Trophoblast cell (in vitro differentiated cells and primary cell): ENCODE results near the gene CCDC85C.
A peak's percentile ranks its signal among the peaks of the same experiment; 100 is the strongest.

Experiments
- DNase-seq, 2 donors: peaks; one replicate each; pipeline ENCODE4 v3.0.0-alpha.2; 2016
- H2AFZ ChIP-seq: 2 replicates; pipeline ENCODE4 v1.6.1; 2013; ENCODE audit warnings: low read length, moderate library complexity, mild to moderate bottlenecking; ENCODE audit not compliant: insufficient read depth, poor library complexity
- H2AK5ac ChIP-seq: 2 replicates; pipeline ENCODE4 v1.6.1; 2013; ENCODE audit warnings: mild to moderate bottlenecking, low read length
- H2BK120ac ChIP-seq: 2 replicates; pipeline ENCODE4 v1.6.1; 2013; ENCODE audit warnings: low read length, mild to moderate bottlenecking, moderate library complexity; ENCODE audit not compliant: insufficient read depth, poor library complexity
- H2BK12ac ChIP-seq: 2 replicates; pipeline ENCODE4 v1.6.1; 2013; ENCODE audit warnings: mild to moderate bottlenecking, low read length, moderate library complexity
- H2BK5ac ChIP-seq: 2 replicates; pipeline ENCODE4 v1.6.1; 2013; ENCODE audit warnings: low read length, low read depth, moderate library complexity, mild to moderate bottlenecking; ENCODE audit not compliant: poor library complexity
- H3K14ac ChIP-seq: 2 replicates; pipeline ENCODE4 v1.6.1; 2013; ENCODE audit warnings: mild to moderate bottlenecking, low read length
- H3K18ac ChIP-seq: 2 replicates; pipeline ENCODE4 v1.6.1; 2013; ENCODE audit warnings: mild to moderate bottlenecking, low read length
- H3K23ac ChIP-seq: 2 replicates; pipeline ENCODE4 v1.6.1; 2013; ENCODE audit warnings: low read length
- H3K27ac ChIP-seq: 2 replicates; pipeline ENCODE4 v1.5.1; 2013; ENCODE audit warnings: low read depth, mild to moderate bottlenecking, inconsistent platforms, low read length, moderate library complexity
- H3K27me3 ChIP-seq: 2 replicates; pipeline ENCODE4 v1.6.1; 2013; ENCODE audit warnings: inconsistent platforms, mild to moderate bottlenecking, low read length, moderate library complexity; ENCODE audit not compliant: insufficient read depth
- H3K36me3 ChIP-seq, 2 experiments: 1 replicate in 1 of 2; 2 replicates in 1 of 2; pipeline ENCODE4 v1.6.1; 2013; ENCODE audit warnings: low read length in 2 of 2, mild to moderate bottlenecking in 2 of 2, moderate library complexity in 1 of 2; ENCODE audit not compliant: insufficient read depth in 2 of 2, control insufficient read depth in 1 of 2
- H3K4ac ChIP-seq: 2 replicates; pipeline ENCODE4 v1.6.1; 2013; ENCODE audit warnings: low read depth, mild to moderate bottlenecking, low read length, moderate library complexity
- H3K4me1 ChIP-seq, 2 experiments: 1 replicate in 1 of 2; 2 replicates in 1 of 2; pipeline ENCODE4 v1.6.1; 2013; ENCODE audit warnings: low read length in 2 of 2, mild to moderate bottlenecking in 2 of 2, moderate library complexity in 1 of 2; ENCODE audit not compliant: insufficient read depth in 2 of 2, control insufficient read depth in 1 of 2
- H3K4me2 ChIP-seq: 2 replicates; pipeline ENCODE4 v1.6.1; 2013; ENCODE audit warnings: inconsistent platforms, mild to moderate bottlenecking, low read length, moderate library complexity
- H3K4me3 ChIP-seq: 2 replicates; pipeline ENCODE4 v1.5.1; 2013; ENCODE audit warnings: mild to moderate bottlenecking, low read depth, low read length, inconsistent platforms
- H3K79me1 ChIP-seq: one replicate; pipeline ENCODE4 v1.6.1; 2013; ENCODE audit warnings: low read length
- H3K79me2 ChIP-seq: 2 replicates; pipeline ENCODE4 v1.6.1; 2013; ENCODE audit warnings: low read length, mild to moderate bottlenecking; ENCODE audit not compliant: control insufficient read depth, insufficient read depth, poor library complexity
- H3K9ac ChIP-seq: 2 replicates; pipeline ENCODE4 v1.6.1; 2013; ENCODE audit warnings: mild to moderate bottlenecking, low read length
- H3K9me3 ChIP-seq: 2 replicates; pipeline ENCODE4 v1.6.1; 2013; ENCODE audit warnings: low read depth, mild to moderate bottlenecking, control low read depth, inconsistent platforms, low read length; ENCODE audit not compliant: insufficient read depth
- H4K12ac ChIP-seq: 2 replicates; pipeline ENCODE4 v1.6.1; 2013; ENCODE audit warnings: low read depth, mild to moderate bottlenecking, low read length, moderate library complexity
- H4K8ac ChIP-seq: 2 replicates; pipeline ENCODE4 v1.6.1; 2013; ENCODE audit warnings: low read depth, mild to moderate bottlenecking, low read length, moderate library complexity
- H4K91ac ChIP-seq: one replicate; pipeline ENCODE4 v1.6.1; 2013; ENCODE audit warnings: low read depth, mild to moderate bottlenecking, low read length, moderate library complexity
- WGBS: extraction: QIAGEN DNeasy Blood & Tissue Kit; methylation state at CpG from one replicate; pipeline ENCODE4 v1.1.7; 2013; ENCODE audit warnings: missing lambda C conversion rate; ENCODE audit not compliant: insufficient read length, insufficient coverage; ENCODE audit errors: extremely low coverage; 5-methylcytosine and 5-hydroxymethylcytosine counted together

The CCDC85C gene

GRCh38 chr14:99604278-99604765 lies 315 bp upstream of the CCDC85C start:
- H3K4me2 ChIP-seq, result peak overlapping the region; percentile 95
- H3K27me3 ChIP-seq, result peaks cover 5% of the 10 kb centered on the region
- H3K14ac ChIP-seq, result peak overlapping the region; percentile 55
- peak overlapping the region; percentile 70 for H2BK120ac ChIP-seq
- H2BK12ac ChIP-seq, result peak overlapping the region; percentile 62
- peaks cover 27 to 36% of the 10 kb centered on the region in 2 experiments for H3K4me1 ChIP-seq
- peak overlapping the region; percentile 91 for H4K91ac ChIP-seq
- H3K36me3 ChIP-seq, result no peaks in the 10 kb centered on the region
- H3K9me3 ChIP-seq, result no peaks in the 10 kb centered on the region
- H3K4me3 ChIP-seq, result peak overlapping the region; percentile 74
- peak; percentile 87 to 97 for DNase-seq
- H4K12ac ChIP-seq, result peak overlapping the region; percentile 34
- no peak overlapping the region for H3K23ac ChIP-seq
- peak overlapping the region; percentile 97 for H3K18ac ChIP-seq
- peaks cover 10% of the 10 kb centered on the region for H3K79me1 ChIP-seq
- peak overlapping the region; percentile 80 for H3K27ac ChIP-seq
- WGBS, result no CpG with 5 or more reads among the region's 65 CpGs
- peak overlapping the region; percentile 61 for H3K4ac ChIP-seq
- H2AFZ ChIP-seq, result peak overlapping the region; percentile 72
- H2AK5ac ChIP-seq, result no peak overlapping the region
- H3K9ac ChIP-seq, result peak overlapping the region; percentile 64
- peak overlapping the region; percentile 80 for H4K8ac ChIP-seq
- peak overlapping the region; percentile 82 for H2BK5ac ChIP-seq
- H3K79me2 ChIP-seq, result peaks cover 29% of the 10 kb centered on the region

DNA sequence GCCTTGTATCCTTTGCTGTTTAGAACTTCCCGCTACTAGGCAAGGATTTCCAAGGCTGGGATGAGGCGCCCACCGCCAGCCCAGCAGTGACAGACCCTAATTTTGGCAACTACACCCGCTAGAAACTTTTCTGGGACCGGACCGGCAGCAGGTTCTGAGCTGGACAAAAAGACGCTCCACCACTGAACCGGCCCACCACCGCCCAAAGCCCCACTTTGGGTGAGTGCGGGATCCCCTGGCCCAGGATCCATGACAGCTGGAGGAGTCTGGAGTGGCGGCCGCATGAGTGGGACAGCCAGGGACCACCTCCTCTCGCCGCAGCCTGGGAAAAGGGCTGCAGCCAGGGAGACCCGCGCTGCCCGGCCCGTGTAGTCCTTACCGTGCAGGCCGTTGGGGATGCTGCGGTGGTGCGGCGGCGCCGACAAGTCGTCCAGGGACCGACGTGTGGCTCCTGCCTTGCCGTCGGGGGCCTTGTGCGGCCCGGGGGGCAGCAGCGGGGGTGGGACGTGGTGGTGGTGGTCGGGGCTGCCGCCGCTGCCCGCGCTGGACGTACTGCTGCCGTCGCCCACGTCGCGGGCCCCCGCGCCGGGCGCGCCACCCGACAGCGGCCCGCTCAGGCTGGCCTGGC lies 1.1 kb downstream of the CCDC85C start:
- Histone ChIP-seq H2AK5ac (no peak overlapping the region), H2BK120ac (no peak overlapping the region), H4K8ac (no peak overlapping the region), H3K79me2 (peaks cover 35% of the 10 kb centered on the region), H2AFZ (no peak overlapping the region), H3K4ac (peak overlapping the region; percentile 19), H4K91ac (peak overlapping the region; percentile 25), H3K14ac (peak overlapping the region; percentile 6), H2BK5ac (no peak overlapping the region), H3K4me3 (peak overlapping the region; percentile 80), H3K23ac (no peak overlapping the region), H3K9me3 (no peaks in the 10 kb centered on the region), H3K27me3 (peaks cover 5% of the 10 kb centered on the region), H3K4me1 (peaks cover 27 to 36% of the 10 kb centered on the region in 2 experiments), H3K18ac (peak overlapping the region; percentile 7), H3K27ac (no peak overlapping the region), H3K79me1 (peaks cover 10% of the 10 kb centered on the region), H3K36me3 (no peaks in the 10 kb centered on the region), H4K12ac (no peak overlapping the region), H3K4me2 (peak overlapping the region; percentile 89), H2BK12ac (no peak overlapping the region), H3K9ac (no peak overlapping the region)
- DNase-seq, result no peak
- no CpG with 5 or more reads among the region's 53 CpGs for WGBS

DNA sequence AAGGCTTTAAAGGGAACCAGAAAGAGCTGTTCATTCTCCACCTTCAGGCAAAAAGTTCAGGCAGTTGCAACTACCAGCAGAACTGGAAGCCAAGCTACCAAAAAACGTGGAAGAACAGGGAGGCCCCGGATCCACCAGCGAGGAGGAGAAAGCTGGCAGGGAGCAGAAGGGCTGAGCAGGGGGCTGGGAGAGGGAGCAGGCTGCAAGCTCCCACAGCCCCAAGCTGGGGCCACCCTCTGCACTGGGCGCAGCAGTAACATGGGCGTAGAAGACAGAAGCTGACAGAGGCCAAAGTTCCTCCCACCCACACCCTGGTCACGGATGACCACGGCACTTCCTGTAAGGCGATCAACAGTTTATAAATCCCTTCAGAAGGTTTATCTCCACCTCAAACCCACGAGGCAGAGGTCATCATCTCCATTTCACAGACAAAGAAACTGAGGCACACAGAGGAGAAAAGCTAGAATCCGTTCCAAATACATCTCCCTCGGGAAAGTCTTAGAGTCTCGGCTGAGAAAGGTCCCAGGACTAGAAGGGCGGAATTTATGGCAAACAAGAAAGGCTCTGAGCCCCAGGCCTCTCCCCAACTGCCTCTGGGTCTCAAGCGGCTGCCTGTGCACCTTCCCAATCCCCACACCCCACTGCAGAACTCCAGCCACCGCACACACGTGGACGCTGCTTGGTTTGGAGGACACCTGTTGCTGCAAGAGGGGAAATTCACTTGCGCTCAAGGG lies 1.8 kb downstream of the CCDC85C start:
- no peak overlapping the region for H4K8ac ChIP-seq
- H3K9ac ChIP-seq, result no peak overlapping the region
- peaks cover 37% of the 10 kb centered on the region for H3K79me2 ChIP-seq
- no peak overlapping the region for H4K12ac ChIP-seq
- peak overlapping the region; percentile 22 for H4K91ac ChIP-seq
- H2BK12ac ChIP-seq, result no peak overlapping the region
- peak overlapping the region; percentile 80 for H3K4me3 ChIP-seq
- H2AK5ac ChIP-seq, result no peak overlapping the region
- peaks cover 5% of the 10 kb centered on the region for H3K27me3 ChIP-seq
- H3K9me3 ChIP-seq, result no peaks in the 10 kb centered on the region
- peaks cover 27 to 36% of the 10 kb centered on the region in 2 experiments for H3K4me1 ChIP-seq
- H3K14ac ChIP-seq, result peak overlapping the region; percentile 28
- H3K23ac ChIP-seq, result no peak overlapping the region
- H3K36me3 ChIP-seq, result no peaks in the 10 kb centered on the region
- H3K79me1 ChIP-seq, result peaks cover 10% of the 10 kb centered on the region
- H2BK120ac ChIP-seq, result no peak overlapping the region
- H3K18ac ChIP-seq, result peak overlapping the region; percentile 35
- H3K27ac ChIP-seq, result no peak overlapping the region
- WGBS, result no CpG with 5 or more reads among the region's 18 CpGs
- DNase-seq, result peak; percentile 55 to 77
- peak overlapping the region; percentile 40 for H2AFZ ChIP-seq
- H2BK5ac ChIP-seq, result no peak overlapping the region
- peak overlapping the region; percentile 89 for H3K4me2 ChIP-seq
- peak overlapping the region; percentile 28 for H3K4ac ChIP-seq

GRCh38 chr14:99601361-99601831 lies 2.6 kb downstream of the CCDC85C start:
- no peaks in the 10 kb centered on the region for H3K36me3 ChIP-seq
- peak overlapping the region; percentile 61 for H3K4ac ChIP-seq
- H3K4me3 ChIP-seq, result no peak overlapping the region
- WGBS, result no CpG with 5 or more reads among the region's 8 CpGs
- peaks cover 5% of the 10 kb centered on the region for H3K27me3 ChIP-seq
- H3K79me2 ChIP-seq, result peaks cover 40% of the 10 kb centered on the region
- no peaks in the 10 kb centered on the region for H3K9me3 ChIP-seq
- no peak overlapping the region for H4K12ac ChIP-seq
- H2BK120ac ChIP-seq, result no peak overlapping the region
- no peak overlapping the region for H3K23ac ChIP-seq
- no peak overlapping the region for H3K9ac ChIP-seq
- peaks cover 27 to 36% of the 10 kb centered on the region in 2 experiments for H3K4me1 ChIP-seq
- no peak overlapping the region for H4K8ac ChIP-seq
- no peak for DNase-seq
- H2BK5ac ChIP-seq, result no peak overlapping the region
- peak overlapping the region; percentile 17 for H3K18ac ChIP-seq
- no peak overlapping the region for H3K27ac ChIP-seq
- no peak overlapping the region for H4K91ac ChIP-seq
- H2AK5ac ChIP-seq, result no peak overlapping the region
- H3K4me2 ChIP-seq, result peak overlapping the region; percentile 89
- H3K14ac ChIP-seq, result no peak overlapping the region
- peaks cover 10% of the 10 kb centered on the region for H3K79me1 ChIP-seq
- peak overlapping the region; percentile 16 for H2BK12ac ChIP-seq
- no peak overlapping the region for H2AFZ ChIP-seq
